Keratinocyte (primary cell): ENCODE measurements around the gene CPNE4.

Source experiments
- CTCF ChIP-seq, 3 experiments: IDR thresholded peaks in 1 of 3; conservative IDR thresholded peaks in 1 of 3; optimal IDR thresholded peaks in 1 of 3; 2 replicates in 2 of 3; 3 replicates in 1 of 3; pipeline versions ENCODE3 to v1.5.1; 2011; ENCODE audit warnings: low read length in 3 of 3, mild to moderate bottlenecking in 3 of 3, moderate library complexity in 2 of 3, control low read depth in 1 of 3, inconsistent platforms in 1 of 3; ENCODE audit not compliant: insufficient read depth in 2 of 3; ENCODE audit errors: extremely low read depth in 1 of 3
- EZH2 ChIP-seq: IDR thresholded peaks from one replicate; pipeline ENCODE4 v1.6.1; 2012; ENCODE audit warnings: inconsistent platforms, mild to moderate bottlenecking, low read length, moderate library complexity

- TF ChIP-seq CTCF (optimal IDR thresholded peaks at IDR 0.05 in 1 of 3, IDR thresholded peaks at IDR 0.05 in 1 of 3, conservative IDR thresholded peaks at IDR 0.05 in 1 of 3; ENCODE audit: extremely low read depth in 1 of 3, insufficient read depth in 2 of 3, low read length in 3 of 3) (no peak), EZH2 (no peak)
Observed at GRCh38 chr3:131843174-131843573, 191.6 kb downstream of the CPNE4 start.
